Activated CD8-positive, alpha-beta memory T cell treated with anti-CD3 and anti-CD28 coated beads, Interleukin-2, amount 50 U/mL, for 24 hours (primary cell): Measurements from ENCODE around the gene CEP164.

Source experiments
- DNase-seq: peaks from one replicate; pipeline ENCODE4 v3.0.0-alpha.2; 2020; ENCODE audit errors: extremely low read depth

The CEP164 gene

GRCh38 chr11:117361432-117361831 lies 33.8 kb downstream of the CEP164 start:
- DNase-seq, result no peak

GRCh38 chr11:117366248-117366647 lies 38.6 kb downstream of the CEP164 start:
- DNase-seq, result no peak

GRCh38 chr11:117366875-117367274 lies 39.2 kb downstream of the CEP164 start:
- no peak for DNase-seq

GRCh38 chr11:117369534-117369933 lies 41.9 kb downstream of the CEP164 start:
- no peak for DNase-seq

GRCh38 chr11:117371453-117371852 lies 43.8 kb downstream of the CEP164 start:
- DNase-seq, result no peak

GRCh38 chr11:117374316-117375055 lies 46.8 kb downstream of the CEP164 start:
- no peak for DNase-seq

- no peak for DNase-seq
These were observed 48.3 kb downstream of the CEP164 start for GRCh38 chr11:117375960-117376359.

GRCh38 chr11:117376517-117376916 lies 48.9 kb downstream of the CEP164 start:
- DNase-seq, result no peak

GRCh38 chr11:117378976-117379865 lies 51.6 kb downstream of the CEP164 start:
- no peak for DNase-seq

- DNase-seq, result no peak
These were observed 53.0 kb downstream of the CEP164 start for GRCh38 chr11:117380676-117381075.

- no peak for DNase-seq
These were observed 54.1 kb downstream of the CEP164 start for GRCh38 chr11:117381481-117382387.

GRCh38 chr11:117382746-117383145 lies 55.1 kb downstream of the CEP164 start:
- no peak for DNase-seq

GRCh38 chr11:117384045-117384444 lies 56.4 kb downstream of the CEP164 start:
- no peak for DNase-seq

GRCh38 chr11:117385471-117385870 lies 57.8 kb downstream of the CEP164 start:
- no peak for DNase-seq

- DNase-seq, result no peak
These were observed 58.3 kb downstream of the CEP164 start for GRCh38 chr11:117385906-117386305.

- DNase-seq, result no peak
These were observed 60.5 kb downstream of the CEP164 start for GRCh38 chr11:117387992-117388755.

GRCh38 chr11:117390743-117391142 lies 63.1 kb downstream of the CEP164 start:
- no peak for DNase-seq

- DNase-seq, result no peak
These were observed 63.5 kb downstream of the CEP164 start for GRCh38 chr11:117391181-117391580.

GRCh38 chr11:117392001-117392690 lies 64.5 kb downstream of the CEP164 start:
- DNase-seq, result no peak

- DNase-seq, result no peak
These were observed 65.3 kb downstream of the CEP164 start for GRCh38 chr11:117392979-117393378.
